Mesenteric fat pad (tissue), 1 donor: ENCODE results near the gene MLF2. TPM values are rescaled to one million over a fixed set of nuclear protein-coding genes. Genes with fewer than 3 reads are reported as not detected.
"Not testable (repeated sequence)": the region's sequence is repeated elsewhere in the genome, so short reads cannot be mapped to it uniquely, and the experiment has no call there.

Source experiments
- DNase-seq: peaks from one replicate; pipeline ENCODE4 v3.0.0-alpha.2; 2020; ENCODE audit warnings: low spot score
- total RNA-seq: library from RNA; stranded (reverse); fragmentation: NEBNext Ultra II Directional; extraction: Animal tissue kit (Norgen Biotek cat#: 25700); gene quantifications from one replicate; pipeline ENCODE4 v1.2.1, GENCODE V29; 2021
- donor health status: DM: yes; HTN: yes; CAD: no.

MLF2 gene
- total RNA-seq, 1 donor from 2014 or later, result 145 TPM

DNA sequence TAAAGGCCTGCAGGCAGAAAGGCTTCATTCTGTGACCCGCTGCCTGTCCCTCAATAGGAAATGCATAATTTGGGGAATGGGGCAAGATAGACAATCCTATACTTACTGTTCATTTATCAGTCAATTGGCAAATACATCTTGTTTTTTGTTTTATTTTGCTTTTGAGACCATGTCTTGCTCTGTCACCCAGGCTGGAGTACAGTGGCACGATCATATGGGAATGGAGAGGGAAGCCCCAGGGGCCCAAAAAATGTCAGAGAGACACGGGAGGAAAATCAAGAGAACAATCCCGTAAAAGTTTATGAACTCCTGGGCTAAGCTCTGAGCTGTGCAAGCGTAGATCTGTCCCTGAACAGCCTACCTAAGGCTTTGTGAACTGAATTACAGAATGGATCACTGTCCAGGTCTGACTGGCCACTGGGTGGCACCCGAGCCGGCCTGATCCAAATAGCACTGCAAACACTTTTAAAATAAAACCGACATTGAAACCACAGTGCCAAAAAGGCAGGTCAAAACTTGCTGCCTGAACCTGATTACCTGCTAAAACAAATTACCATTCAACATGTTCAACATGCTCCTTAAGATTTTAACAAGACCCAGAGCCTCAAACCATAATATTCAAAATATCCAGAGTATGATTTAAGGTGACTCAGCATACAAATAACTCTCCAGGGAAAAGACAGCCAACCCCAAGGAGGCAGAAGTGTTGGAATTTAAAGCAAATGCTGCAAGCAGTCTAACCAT lies 17.3 kb downstream of the MLF2 start:
- no peak for DNase-seq

DNA sequence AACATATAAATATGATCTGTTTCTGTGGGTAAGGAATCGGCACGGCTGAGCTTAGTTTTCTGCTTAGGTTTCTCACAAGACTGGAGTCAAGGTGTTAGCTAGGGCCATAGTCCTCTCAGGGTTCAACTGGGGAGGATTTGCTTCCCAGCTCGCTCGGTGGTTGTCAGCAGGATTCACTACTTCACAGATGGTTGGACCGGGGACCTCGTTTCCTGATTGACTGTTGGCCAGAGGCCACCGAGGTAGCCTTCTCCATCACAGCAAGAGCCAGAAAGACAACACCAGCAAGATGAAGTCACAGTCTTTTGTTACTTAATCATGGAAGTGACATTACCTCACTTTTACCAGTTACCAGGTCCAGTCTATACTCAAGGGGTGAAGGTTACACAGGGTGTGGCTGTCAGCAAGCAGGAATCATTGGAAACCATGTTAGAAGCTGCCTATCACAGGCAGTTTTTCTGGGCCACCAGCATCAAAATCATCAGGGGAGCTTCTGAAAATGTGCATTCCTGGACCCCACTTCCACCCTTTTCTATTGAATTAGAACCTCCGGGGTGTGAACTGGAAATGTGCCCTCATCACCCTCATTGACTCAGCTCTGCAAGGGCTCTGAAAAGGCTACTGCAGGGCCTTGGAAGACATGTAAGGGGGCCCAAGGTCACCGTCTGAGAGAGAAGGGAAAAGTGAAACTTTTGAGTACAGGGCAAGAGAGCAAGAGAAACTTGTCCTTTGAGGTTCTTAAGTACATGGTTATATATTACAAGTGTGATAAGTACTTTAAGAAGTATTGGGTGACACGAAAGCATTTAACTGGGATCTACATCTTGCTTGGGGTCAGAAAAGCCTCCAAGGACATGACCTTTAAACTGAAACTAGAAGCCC lies 18.2 kb downstream of the MLF2 start:
- DNase-seq, result no peak

DNA sequence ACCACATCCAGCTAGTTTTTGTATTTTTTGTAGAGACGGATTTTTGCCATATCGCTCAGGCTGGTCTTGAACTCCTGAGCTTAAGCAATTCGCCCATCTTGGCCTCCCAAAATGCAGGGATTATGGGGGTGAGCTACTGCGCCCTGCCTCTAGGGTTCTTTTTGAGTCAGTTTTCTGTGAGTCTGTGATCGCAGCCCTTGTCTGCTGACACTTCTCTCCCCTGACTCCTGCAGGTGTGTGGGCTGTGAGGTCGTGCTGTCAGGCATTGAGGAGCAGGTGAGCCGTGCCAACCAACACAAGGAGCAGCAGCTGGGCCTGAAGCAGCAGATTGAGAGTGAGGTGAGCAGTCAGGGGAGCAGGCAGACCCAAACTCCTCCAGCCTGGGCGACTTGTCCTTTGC lies 22.8 kb downstream of the MLF2 start:
- DNase-seq, result no peak

DNA sequence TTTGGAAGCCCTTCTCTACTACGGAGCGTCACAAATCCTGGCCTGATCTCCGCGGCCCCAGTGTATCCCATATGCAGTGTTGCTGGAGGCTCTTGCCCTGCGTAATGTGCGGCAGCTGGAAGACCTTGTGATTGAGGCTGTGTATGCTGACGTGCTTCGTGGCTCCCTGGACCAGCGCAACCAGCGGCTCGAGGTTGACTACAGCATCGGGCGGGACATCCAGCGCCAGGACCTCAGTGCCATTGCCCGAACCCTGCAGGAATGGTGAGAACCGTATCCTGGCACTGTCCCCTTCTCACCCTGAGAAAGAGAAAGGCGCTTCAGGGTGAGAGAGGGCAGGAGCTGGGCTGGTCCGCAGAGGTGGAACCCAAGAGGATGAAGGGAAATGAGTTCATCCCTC lies 23.8 kb downstream of the MLF2 start:
- no peak for DNase-seq

DNA sequence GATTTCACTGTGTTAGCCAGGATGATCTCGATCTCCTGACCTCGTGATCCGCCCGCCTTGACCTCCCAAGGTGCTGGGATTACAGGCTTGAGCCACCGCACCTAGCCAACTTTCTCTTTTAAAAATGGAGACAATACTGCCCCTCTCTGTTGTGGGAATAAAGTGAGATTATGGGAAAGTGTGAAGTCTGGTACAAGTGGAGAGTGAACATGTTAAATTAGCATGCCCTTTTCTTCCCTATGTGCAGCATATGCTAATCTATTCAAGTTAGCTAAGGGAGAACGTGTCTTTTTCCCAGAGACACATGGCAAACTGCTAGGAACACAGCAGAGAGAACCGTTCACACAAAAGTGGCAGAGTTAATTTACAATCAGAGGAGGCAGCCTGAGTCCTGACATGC lies 27.6 kb downstream of the MLF2 start:
- no peak for DNase-seq

DNA sequence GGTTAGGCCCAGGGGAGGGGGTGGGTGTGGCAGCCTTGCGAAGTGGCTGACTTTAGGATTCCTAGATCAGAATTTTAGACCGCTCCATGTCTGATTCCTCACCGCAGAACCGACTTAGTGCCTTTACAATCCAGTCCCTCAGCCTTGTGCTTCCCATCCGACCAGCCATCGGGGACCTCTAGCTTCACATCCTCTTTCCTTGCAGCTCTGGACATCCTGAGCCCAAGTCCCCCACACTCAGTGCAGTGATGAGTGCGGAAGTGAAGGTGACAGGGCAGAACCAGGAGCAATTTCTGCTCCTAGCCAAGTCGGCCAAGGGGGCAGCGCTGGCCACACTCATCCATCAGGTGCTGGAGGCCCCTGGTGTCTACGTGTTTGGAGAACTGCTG lies 28.5 kb downstream of the MLF2 start:
- DNase-seq, result no peak

DNA sequence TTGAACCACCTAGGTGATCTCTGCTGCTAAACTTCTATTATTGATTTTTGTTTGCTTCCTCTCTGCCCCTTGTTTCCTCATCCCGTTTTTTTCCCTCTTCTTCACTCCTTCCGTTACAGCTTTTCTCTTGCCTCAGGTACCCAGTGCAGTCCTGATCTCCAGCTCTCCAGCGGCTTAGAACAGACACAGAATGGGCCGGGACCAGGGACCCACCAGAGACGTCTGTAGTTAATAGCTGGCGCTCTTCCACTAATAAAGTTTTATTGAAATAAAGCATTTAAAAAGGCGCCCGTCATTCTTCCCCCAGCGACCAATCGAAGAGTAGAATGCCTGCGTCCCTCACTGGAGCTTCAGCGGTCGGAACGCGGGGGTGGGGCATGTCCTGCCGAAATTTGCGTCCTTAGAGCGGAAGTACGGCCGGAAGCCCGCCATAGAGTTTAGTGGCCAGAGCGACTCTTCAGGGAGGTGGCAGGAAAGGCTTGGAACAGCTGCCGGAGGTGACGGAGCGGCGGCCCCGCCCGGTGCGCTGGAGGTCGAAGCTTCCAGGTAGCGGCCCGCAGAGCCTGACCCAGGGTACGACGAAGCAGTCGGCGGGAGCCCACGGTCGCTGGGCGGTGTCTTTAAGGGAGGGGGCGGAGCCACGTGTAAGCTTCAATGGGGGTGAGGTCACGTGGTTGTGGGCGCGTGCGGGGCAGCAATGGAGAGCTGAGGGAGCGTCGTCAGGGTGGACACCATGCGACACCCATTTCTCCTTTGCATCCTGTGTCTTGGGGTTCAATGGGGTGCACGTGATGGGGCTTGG lies 29.1 kb downstream of the MLF2 start, which contains the start of gene COPS7A:
Gene COPS7A (plus strand): TSS at position 440 of the 802 bp plus-strand sequence. CDS start 611 bp downstream, outside the sequence.
- DNase-seq, result peak; percentile 98

DNA sequence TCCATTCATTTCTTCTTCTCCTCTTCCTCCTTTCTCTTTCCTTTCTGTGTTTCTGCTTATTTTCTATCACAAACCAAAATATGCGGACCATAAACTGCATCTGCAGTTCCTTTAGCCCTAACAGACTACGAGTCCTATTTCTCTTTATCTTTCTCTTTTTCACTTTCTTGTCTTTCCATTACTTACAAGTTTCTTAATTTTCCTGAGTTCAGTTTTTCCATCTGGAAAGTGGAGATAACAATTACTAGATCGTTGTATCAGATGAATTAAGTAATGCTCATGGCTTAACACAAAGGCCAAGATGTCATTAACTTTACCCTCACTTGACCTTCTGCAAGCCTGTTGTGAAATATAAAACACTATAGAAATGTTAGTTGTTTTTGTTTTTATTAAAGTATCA lies 30.1 kb downstream of the MLF2 start:
- DNase-seq, result no peak

DNA sequence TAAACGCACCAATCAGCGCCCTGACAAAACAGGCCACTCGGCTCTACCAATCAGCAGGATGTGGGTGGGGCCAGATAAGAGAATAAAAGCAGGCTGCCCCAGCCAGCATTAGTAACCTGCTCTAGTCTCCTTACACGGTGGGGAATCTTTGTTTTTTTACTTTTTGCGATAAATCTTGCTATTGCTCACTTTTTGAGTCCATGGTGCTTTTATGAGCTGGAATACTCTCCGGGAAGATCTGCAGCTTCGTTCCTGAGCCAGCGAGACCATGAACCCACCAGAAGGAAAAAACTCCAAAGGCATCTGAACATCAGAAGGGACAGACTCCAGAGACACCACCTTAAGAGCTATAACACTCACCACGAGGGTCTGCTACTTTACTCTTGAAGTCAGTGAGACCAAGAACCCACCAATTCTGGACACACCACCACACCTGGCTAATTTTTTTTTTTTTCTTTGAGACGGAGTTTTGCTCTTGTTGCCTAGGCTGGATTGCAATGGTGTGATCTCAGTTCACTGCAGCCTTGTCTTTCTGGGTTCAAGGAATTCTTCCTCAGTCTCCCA lies 36.0 kb downstream of the MLF2 start:
- DNase-seq, result no peak

DNA sequence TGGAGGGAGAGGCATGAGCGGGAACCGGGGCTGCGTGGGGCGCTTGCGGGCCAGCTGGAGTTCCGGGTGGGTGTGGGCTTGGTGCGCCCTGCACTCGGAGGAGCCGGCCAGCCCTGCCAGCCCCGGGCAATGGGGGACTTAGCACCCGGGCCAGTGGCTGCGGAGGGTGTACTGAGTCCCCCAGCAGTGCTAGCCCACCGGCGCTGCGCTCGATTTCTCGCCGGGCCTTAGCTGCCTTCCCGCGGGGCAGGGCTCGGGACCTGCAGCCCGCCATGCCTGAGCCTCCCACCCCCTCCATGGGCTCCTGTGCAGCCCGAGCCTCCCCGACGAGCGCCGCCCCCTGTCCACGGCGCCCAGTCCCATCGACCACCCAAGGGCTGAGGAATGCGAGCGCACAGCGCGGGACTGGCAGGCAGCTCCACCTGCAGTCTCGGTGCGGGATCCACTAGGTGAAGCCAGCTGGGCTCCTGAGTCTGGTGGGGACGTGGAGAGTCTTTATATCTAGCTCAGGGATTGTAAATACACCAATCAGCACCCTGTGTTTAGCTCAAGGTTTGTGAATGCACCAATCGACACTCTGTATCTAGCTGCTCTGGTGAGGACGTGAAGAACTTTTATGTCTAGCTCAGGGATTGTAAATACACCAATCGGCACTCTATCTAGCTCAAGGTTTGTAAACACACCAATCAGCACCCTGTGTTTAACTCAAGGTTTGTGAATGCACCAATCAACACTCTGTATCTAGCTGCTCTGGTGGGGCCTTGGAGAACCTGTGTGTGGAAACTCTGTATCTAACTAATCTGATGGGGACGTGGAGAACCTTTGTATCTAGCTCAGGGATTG lies 36.7 kb downstream of the MLF2 start:
- DNase-seq, result not testable (repeated sequence)

DNA sequence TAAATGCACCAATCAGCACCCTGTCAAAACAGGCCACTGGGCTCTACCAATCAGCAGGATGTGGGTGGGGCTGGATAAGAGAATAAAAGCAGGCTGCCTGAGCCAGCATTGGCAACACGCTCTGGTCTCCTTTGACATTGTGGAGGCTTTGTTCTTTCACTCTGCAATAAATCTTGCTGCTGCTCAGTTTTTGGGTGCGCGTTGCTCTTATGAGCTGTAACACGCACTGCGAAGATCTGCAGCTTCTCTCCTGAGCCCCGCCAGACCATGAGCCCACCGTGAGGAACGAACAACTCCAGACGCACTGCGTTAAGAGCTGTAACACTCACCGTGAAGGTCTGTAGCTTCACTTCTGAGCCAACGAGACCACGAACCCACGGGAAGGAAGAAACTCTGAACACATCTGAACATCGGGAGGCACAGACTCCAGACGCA lies 44.0 kb downstream of the MLF2 start:
- no peak for DNase-seq

DNA sequence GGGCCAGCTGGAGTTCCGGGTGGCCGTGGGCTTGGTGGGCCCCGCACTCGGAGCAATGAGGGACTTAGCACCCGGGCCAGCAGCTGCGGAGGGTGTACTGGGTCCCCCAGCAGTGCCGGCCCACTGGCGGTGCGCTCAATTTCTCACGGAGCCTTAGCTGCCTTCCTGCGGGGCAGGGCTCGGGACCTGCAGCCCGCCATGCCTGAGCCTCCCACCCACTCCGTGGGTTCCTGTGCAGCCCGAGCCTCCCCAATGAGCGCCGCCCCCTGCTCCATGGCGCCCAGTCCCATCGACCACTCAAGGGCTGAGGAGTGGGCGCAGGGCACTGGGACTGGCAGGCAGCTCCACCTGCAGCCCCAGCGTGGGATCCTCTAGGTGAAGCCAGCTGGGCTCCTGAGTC lies 44.6 kb downstream of the MLF2 start:
- DNase-seq, result not testable (repeated sequence)

DNA sequence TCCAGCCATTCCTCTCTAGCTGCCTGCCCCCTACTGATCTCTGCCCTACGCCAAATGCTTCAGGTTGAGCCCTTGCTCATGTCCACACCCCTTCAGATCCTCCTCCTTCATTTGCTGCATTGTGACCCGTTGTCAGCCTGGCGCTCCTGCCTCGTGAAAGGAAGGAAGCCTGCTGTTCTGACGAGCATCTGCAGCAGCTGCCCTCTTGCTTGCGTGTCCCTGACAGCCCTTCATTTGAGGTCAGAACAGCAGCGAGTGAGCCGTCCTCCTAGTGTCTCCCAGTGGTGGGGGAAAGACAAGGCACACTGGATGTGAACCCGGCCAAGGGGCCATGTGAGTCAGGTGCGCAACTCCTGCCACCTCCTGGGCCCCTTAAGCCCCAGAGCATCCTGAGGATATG lies 49.3 kb downstream of the MLF2 start:
- no peak for DNase-seq

DNA sequence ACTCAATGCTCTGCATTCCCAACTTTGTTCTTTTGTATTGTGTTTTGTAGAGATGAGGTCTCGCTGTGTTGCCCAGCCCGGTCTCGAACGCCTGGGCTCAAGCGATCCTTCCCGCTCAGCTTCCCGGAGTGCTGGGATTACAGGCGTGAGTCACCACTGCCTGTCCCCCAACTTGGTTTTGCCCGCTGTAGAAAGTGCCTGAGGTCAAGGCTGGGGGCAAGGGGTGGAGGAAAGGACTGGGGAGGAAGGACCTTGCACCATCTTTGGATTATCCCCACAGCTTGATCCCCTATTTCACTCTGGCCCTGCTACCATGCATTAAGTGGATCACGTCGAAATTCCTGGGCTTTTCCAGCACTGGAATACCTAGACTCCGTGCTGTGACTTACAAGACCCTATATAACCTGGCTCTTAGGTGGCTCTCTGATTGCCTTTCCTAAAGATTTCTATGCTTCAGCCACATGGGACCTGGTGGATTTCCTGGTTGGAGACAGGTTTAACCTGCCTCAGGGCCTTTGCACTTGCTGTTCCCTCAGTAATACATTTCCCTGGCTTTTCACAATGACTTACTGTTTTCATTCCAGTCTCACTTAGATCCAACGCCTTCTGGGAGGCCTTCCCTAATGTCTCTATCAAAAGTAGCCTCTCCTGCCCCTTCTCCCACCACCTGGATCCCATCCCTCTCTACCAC lies 51.7 kb downstream of the MLF2 start:
- DNase-seq, result no peak

DNA sequence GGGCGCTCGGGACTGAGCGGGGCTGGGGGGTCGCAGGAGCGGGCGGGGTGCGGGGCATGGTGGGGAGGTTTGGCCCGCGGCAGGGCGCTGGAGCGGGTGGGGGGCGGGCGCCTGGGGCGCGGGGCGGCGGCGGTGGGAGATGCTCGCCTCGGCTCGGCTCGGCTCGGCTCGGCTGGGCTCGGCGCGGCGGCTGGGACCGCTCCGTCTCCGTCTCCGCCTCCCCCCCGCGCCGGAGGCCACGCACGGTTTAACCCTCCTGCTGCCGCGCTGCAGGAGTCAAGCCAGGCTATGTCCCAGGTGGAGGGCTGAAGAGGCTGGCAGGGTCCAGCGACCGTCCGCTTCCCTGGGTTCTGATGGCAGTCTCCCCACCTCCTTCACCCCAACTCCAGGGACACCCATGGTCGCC lies 52.3 kb downstream of the MLF2 start, which contains the start of gene PIANP:
Gene PIANP (minus strand): TSS at position 170 of the 406 bp plus-strand sequence. CDS start 2,754 bp downstream, outside the sequence.
- DNase-seq, result no peak

DNA sequence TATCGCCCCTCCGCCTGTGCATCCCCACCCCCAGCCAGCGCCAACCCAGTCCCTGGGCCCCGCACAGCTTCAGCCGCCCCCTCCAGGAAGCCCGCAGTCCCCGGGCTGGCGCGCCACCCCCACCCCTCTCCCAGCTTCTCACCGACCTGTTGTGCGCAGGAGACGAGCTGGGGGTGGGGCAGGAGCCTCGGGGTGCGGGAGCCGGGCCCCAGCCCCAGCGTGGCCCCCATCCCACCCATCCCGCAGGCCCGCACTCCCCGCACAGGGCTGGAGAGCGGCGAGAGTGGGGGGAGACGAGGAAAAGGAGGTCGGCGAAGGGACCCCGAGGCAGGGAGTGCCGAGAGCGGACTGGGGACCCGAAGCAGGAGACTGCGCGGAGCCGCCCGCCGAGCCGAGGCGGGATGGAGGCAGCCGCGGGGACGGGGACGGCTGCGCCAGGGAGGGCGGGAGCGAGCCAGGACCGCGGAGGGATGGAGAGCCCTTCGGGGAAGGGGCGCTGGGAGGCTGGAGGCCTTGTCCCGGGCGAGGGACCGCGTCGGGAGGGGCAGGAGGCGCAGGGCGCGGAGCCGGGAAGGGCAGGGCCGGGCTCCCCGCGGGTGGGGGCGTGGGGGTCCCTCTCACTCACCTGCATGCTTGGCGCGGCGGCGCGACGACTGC lies 52.8 kb downstream of the MLF2 start:
- no peak for DNase-seq

DNA sequence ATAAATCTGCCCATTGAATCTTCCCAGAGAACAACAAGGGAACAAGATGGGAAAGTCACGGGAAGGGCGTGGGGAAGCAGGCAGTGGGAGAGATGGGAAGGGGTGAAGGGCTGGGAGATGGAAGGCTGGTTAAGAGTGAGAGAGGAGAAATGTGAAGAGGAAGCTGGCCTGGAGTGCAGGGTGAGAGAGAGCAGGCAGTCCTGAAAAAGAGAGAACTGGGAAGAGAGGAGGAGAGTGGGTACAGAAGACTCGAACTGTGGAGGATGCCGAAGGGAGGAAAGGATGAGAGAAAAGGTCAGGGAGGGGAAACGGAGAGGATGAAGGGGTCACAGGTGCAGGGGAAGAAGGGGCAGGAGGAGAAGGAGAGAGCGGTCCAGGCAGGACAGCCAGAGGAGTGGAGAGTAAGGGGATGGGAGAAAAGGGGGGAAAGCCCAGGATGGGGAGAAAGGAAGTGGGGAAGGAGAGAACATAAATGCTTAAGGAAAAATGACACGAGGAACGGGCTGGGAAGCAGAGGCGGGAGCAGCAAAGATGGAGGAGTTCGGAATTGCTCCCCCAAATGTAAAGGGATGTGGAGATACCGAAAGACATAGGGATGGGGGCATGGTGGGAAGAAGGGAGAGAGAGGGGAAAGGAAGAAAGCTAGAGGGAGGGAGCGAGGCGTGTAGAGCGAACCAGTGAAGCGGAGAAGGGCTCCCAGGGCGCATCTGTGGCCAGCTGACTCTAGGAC lies 53.5 kb downstream of the MLF2 start:
- no peak for DNase-seq

DNA sequence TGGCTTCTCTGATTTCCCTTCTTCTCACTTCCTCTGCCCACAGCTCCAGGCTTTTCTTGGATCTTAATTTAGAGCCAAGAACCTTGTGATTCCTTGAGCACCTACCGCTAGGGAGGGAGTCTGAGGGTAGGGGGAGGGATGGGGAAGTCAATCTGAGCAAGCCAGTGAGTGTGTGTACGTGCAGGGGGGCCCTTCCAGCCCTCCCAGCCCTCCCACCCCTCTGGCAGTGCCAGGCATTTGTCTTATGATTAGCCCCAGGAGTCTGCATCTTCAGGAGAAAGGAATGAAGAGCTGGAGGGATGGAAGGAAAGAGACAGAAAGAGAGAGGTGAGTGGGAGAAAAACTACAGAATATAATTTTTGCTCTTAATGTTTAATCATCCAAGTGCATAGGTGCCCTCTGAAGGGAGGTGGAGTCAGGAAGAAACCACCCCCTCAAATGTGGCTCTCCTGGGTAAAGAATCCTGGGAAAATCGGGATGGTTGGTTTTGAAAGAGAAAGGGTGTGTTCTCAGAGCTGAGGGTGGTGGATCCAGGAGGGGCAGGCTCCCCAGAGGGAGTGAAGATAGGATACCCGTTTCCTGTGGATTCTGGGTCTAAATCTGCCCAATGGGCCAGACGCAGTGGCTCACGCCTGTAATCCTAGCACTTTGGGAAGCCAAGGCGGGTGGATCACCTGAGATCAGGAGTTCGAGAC lies 54.4 kb downstream of the MLF2 start:
- DNase-seq, result no peak
